ENCODE measurements around the gene ERLEC1.
"Not testable (repeated sequence)": the region's sequence is repeated elsewhere in the genome, so short reads cannot be mapped to it uniquely, and the experiment has no call there.

Gene ERLEC1

GRCh38 chr2:53786705-53787613 lies at the start of gene ERLEC1, which contains the start of gene ASB3:
Gene ERLEC1 (plus strand): TSS chr2:53787044. CDS start chr2:53787211, 167 bp downstream.
Gene ASB3 (minus strand): TSS chr2:53786953. CDS start chr2:53765572, 21,381 bp downstream.
- peak; percentile 96 for DNase-seq (ENCODE audit: low read depth, low spot score)

- DNase-seq (ENCODE audit: low read depth, low spot score), result no peak
These were observed 49.8 kb upstream of the ERLEC1 start for GRCh38 chr2:53737091-53737490.

GRCh38 chr2:53739032-53739431 lies 47.8 kb upstream of the ERLEC1 start:
- no peak for DNase-seq (ENCODE audit: low read depth, low spot score)

- DNase-seq (ENCODE audit: low read depth, low spot score), result no peak
These were observed 46.7 kb upstream of the ERLEC1 start for GRCh38 chr2:53740170-53740569.

GRCh38 chr2:53744395-53745065 lies 42.3 kb upstream of the ERLEC1 start:
- no peak for DNase-seq (ENCODE audit: low read depth, low spot score)

- no peak for DNase-seq (ENCODE audit: low read depth, low spot score)
These were observed 36.6 kb upstream of the ERLEC1 start for GRCh38 chr2:53750041-53750768.

- DNase-seq (ENCODE audit: low read depth, low spot score), result no peak
These were observed 35.1 kb upstream of the ERLEC1 start for GRCh38 chr2:53751728-53752127.

GRCh38 chr2:53752385-53752784 lies 34.5 kb upstream of the ERLEC1 start:
- DNase-seq (ENCODE audit: low read depth, low spot score), result no peak

- DNase-seq (ENCODE audit: low read depth, low spot score), result no peak
These were observed 33.8 kb upstream of the ERLEC1 start for GRCh38 chr2:53753041-53753440.

GRCh38 chr2:53755121-53755520 lies 31.7 kb upstream of the ERLEC1 start:
- DNase-seq (ENCODE audit: low read depth, low spot score), result no peak

GRCh38 chr2:53756644-53757043 lies 30.2 kb upstream of the ERLEC1 start:
- DNase-seq (ENCODE audit: low read depth, low spot score), result no peak

GRCh38 chr2:53757206-53757605 lies 29.6 kb upstream of the ERLEC1 start:
- not testable (repeated sequence) for DNase-seq (ENCODE audit: low read depth, low spot score)

- no peak for DNase-seq (ENCODE audit: low read depth, low spot score)
These were observed 21.1 kb upstream of the ERLEC1 start for GRCh38 chr2:53765767-53766166.

- peak; percentile 80 for DNase-seq (ENCODE audit: low read depth, low spot score)
These were observed 19.2 kb upstream of the ERLEC1 start, which contains the start of gene CHAC2 for GRCh38 chr2:53767405-53768241. Gene CHAC2 (plus strand): TSS chr2:53767804. CDS start chr2:53767887, 83 bp downstream.

- DNase-seq (ENCODE audit: low read depth, low spot score), result no peak
These were observed 18.7 kb upstream of the ERLEC1 start for GRCh38 chr2:53768242-53768542.

- DNase-seq (ENCODE audit: low read depth, low spot score), result no peak
These were observed 17.4 kb upstream of the ERLEC1 start for GRCh38 chr2:53769318-53769945.

GRCh38 chr2:53770264-53770663 lies 16.6 kb upstream of the ERLEC1 start:
- no peak for DNase-seq (ENCODE audit: low read depth, low spot score)

GRCh38 chr2:53777134-53777533 lies 9.7 kb upstream of the ERLEC1 start:
- DNase-seq (ENCODE audit: low read depth, low spot score), result no peak

- DNase-seq (ENCODE audit: low read depth, low spot score), result no peak
These were observed 8.2 kb upstream of the ERLEC1 start for GRCh38 chr2:53778536-53779162.

GRCh38 chr2:53780056-53780455 lies 6.8 kb upstream of the ERLEC1 start:
- no peak for DNase-seq (ENCODE audit: low read depth, low spot score)
